Large intestine (tissue), 3 donors: ENCODE measurements around the gene SLAIN2. TPM values are rescaled to one million over a fixed set of nuclear protein-coding genes. Genes with fewer than 3 reads are reported as not detected.

Source experiments
- DNase-seq, 2 donors: peaks; one replicate each; pipeline versions ENCODE4 v3.0.0 to v3.0.0-alpha.2; 2013
- H3K27ac ChIP-seq: one replicate; pipeline ENCODE4 v1.5.1; 2013; ENCODE audit warnings: low read length
- H3K27me3 ChIP-seq: 2 replicates; pipeline ENCODE4 v1.6.1; 2013; ENCODE audit warnings: low read length; ENCODE audit not compliant: control insufficient read depth, insufficient read depth
- H3K36me3 ChIP-seq: 2 replicates; pipeline ENCODE4 v1.6.1; 2013; ENCODE audit warnings: low read length; ENCODE audit not compliant: control insufficient read depth, insufficient read depth
- H3K4me1 ChIP-seq: one replicate; pipeline ENCODE4 v1.6.1; 2013; ENCODE audit warnings: low read length; ENCODE audit not compliant: control insufficient read depth, insufficient read depth
- H3K4me3 ChIP-seq: one replicate; pipeline ENCODE4 v1.5.1; 2013; ENCODE audit warnings: low read length
- H3K9me3 ChIP-seq: one replicate; pipeline ENCODE4 v1.6.1; 2013; ENCODE audit warnings: mild to moderate bottlenecking, low read depth, low read length, moderate library complexity; ENCODE audit not compliant: control insufficient read depth
- WGBS: methylation state at CpG from one replicate; pipeline ENCODE4 v1.1.5; 2013; ENCODE audit warnings: low lambda C conversion rate; ENCODE audit not compliant: insufficient coverage; 5-methylcytosine and 5-hydroxymethylcytosine counted together
- polyA plus RNA-seq: library from polyadenylated mRNA; unstranded; fragments of 120-200 nt; gene quantifications from one replicate; pipeline ENCODE4 v1.2.1, GENCODE V29; 2013

The SLAIN2 gene
- polyA plus RNA-seq, 1 donor: 38.7 TPM

- 83% methylated on average over 2 of the region's 5 CpGs for WGBS
- Histone ChIP-seq H3K36me3 (no peaks in the 10 kb centered on the region), H3K9me3 (no peaks in the 10 kb centered on the region), H3K27me3 (no peaks in the 10 kb centered on the region), H3K4me3 (no peak overlapping the region), H3K4me1 (no peaks in the 10 kb centered on the region), H3K27ac (no peak overlapping the region)
- no peak for DNase-seq
These were observed 8.7 kb upstream of the SLAIN2 start for GRCh38 chr4:48332661-48333060.

- H3K4me3 ChIP-seq: no peak overlapping the region
- peak in 1 of 2 donors; percentile 10 for DNase-seq
- H3K36me3 ChIP-seq: no peaks in the 10 kb centered on the region
- H3K9me3 ChIP-seq: no peaks in the 10 kb centered on the region
- no peaks in the 10 kb centered on the region for H3K4me1 ChIP-seq
- no CpG with 5 or more reads among the region's 3 CpGs for WGBS
- H3K27me3 ChIP-seq: no peaks in the 10 kb centered on the region
- H3K27ac ChIP-seq: no peak overlapping the region
These were observed 7.7 kb upstream of the SLAIN2 start for GRCh38 chr4:48333587-48333986.

GRCh38 chr4:48334236-48334635 is 7.1 kb upstream of the SLAIN2 start:
- no peak overlapping the region for H3K4me3 ChIP-seq
- DNase-seq: no peak
- H3K9me3 ChIP-seq: no peaks in the 10 kb centered on the region
- no peaks in the 10 kb centered on the region for H3K36me3 ChIP-seq
- no peaks in the 10 kb centered on the region for H3K27me3 ChIP-seq
- WGBS: no CpG with 5 or more reads among the region's 4 CpGs
- peaks cover 4% of the 10 kb centered on the region for H3K4me1 ChIP-seq
- no peak overlapping the region for H3K27ac ChIP-seq

GRCh38 chr4:48334900-48335384 is 6.4 kb upstream of the SLAIN2 start:
- WGBS: no CpG with 5 or more reads among the region's 5 CpGs
- no peaks in the 10 kb centered on the region for H3K27me3 ChIP-seq
- DNase-seq: no peak
- H3K4me1 ChIP-seq: peaks cover 10% of the 10 kb centered on the region
- no peaks in the 10 kb centered on the region for H3K36me3 ChIP-seq
- no peaks in the 10 kb centered on the region for H3K9me3 ChIP-seq
- no peak overlapping the region for H3K27ac ChIP-seq
- H3K4me3 ChIP-seq: no peak overlapping the region

GRCh38 chr4:48336146-48336870 is 5.0 kb upstream of the SLAIN2 start:
- 100% methylated on average over 1 of the region's 3 CpGs for WGBS
- no peak for DNase-seq
- Histone ChIP-seq H3K27ac (no peak overlapping the region), H3K4me1 (peaks cover 11% of the 10 kb centered on the region), H3K4me3 (no peak overlapping the region), H3K36me3 (no peaks in the 10 kb centered on the region), H3K27me3 (no peaks in the 10 kb centered on the region), H3K9me3 (no peaks in the 10 kb centered on the region)

GRCh38 chr4:48337731-48338130 is 3.6 kb upstream of the SLAIN2 start:
- peak in 1 of 2 donors; percentile 17 for DNase-seq
- Histone ChIP-seq H3K27ac (no peak overlapping the region), H3K36me3 (no peaks in the 10 kb centered on the region)

GRCh38 chr4:48339642-48340041 is 1.7 kb upstream of the SLAIN2 start:
- H3K4me1 ChIP-seq: peaks cover 11% of the 10 kb centered on the region
- H3K9me3 ChIP-seq: no peaks in the 10 kb centered on the region
- peak overlapping the region; percentile 59 for H3K4me3 ChIP-seq
- peak in 1 of 2 donors; percentile 22 for DNase-seq
- H3K36me3 ChIP-seq: no peaks in the 10 kb centered on the region
- peak overlapping the region; percentile 97 for H3K27ac ChIP-seq
- no peaks in the 10 kb centered on the region for H3K27me3 ChIP-seq
- WGBS: 74% methylated on average over 7 of the region's 7 CpGs

More at GRCh38 chr4:48337731-48338130, 3.6 kb upstream of the SLAIN2 start:
- Histone ChIP-seq H3K9me3 (no peaks in the 10 kb centered on the region), H3K4me3 (no peak overlapping the region), H3K27me3 (no peaks in the 10 kb centered on the region), H3K4me1 (peaks cover 11% of the 10 kb centered on the region)

GRCh38 chr4:48340276-48340964 is 909 bp upstream of the SLAIN2 start:
- peak overlapping the region; percentile 97 for H3K27ac ChIP-seq
- WGBS: 13% methylated on average over 3 of the region's 14 CpGs
- H3K36me3 ChIP-seq: no peaks in the 10 kb centered on the region
- H3K9me3 ChIP-seq: no peaks in the 10 kb centered on the region
- peaks cover 11% of the 10 kb centered on the region for H3K4me1 ChIP-seq
- DNase-seq: peak in 1 of 2 donors; percentile 56
- peak overlapping the region; percentile 59 for H3K4me3 ChIP-seq
- no peaks in the 10 kb centered on the region for H3K27me3 ChIP-seq

- peak; percentile 49 to 72 for DNase-seq
- Histone ChIP-seq H3K9me3 (no peaks in the 10 kb centered on the region), H3K4me3 (peak overlapping the region; percentile 90), H3K27ac (peak overlapping the region; percentile 97), H3K4me1 (peaks cover 11% of the 10 kb centered on the region), H3K36me3 (no peaks in the 10 kb centered on the region), H3K27me3 (no peaks in the 10 kb centered on the region)
- no CpG with 5 or more reads among the region's 66 CpGs for WGBS
These were observed 662 bp downstream of the SLAIN2 start for GRCh38 chr4:48341776-48342605.

- H3K9me3 ChIP-seq: no peaks in the 10 kb centered on the region
- H3K27me3 ChIP-seq: no peaks in the 10 kb centered on the region
- H3K4me1 ChIP-seq: peaks cover 11% of the 10 kb centered on the region
- H3K4me3 ChIP-seq: peak overlapping the region; percentile 90
- peak overlapping the region; percentile 97 for H3K27ac ChIP-seq
- DNase-seq: no peak
- 0% methylated on average over 2 of the region's 5 CpGs for WGBS
- no peaks in the 10 kb centered on the region for H3K36me3 ChIP-seq
These were observed 1.2 kb downstream of the SLAIN2 start for GRCh38 chr4:48342606-48342880.
